Right cardiac atrium (tissue), 5 donors: ENCODE measurements around the gene TRIML2. TPM values are rescaled to one million over a fixed set of nuclear protein-coding genes. Genes with fewer than 3 reads are reported as not detected.

Source experiments
- ATAC-seq, 2 donors: fragments of 200-7000 bp; cut with Tn5 transposase; one replicate each; pipeline versions ENCODE4 v1.8.0 to v1.9.1; 2020; ENCODE audit warnings: moderate library complexity in 2 of 2, mild to moderate bottlenecking in 1 of 2
- DNase-seq, 3 donors: peaks; one replicate each; pipeline ENCODE4 v3.0.0-alpha.2; 2020
- H3K27ac ChIP-seq: one replicate; pipeline ENCODE4 v1.5.1; 2013; ENCODE audit warnings: mild to moderate bottlenecking, low read length, control low read depth, moderate library complexity
- H3K27me3 ChIP-seq: one replicate; pipeline ENCODE4 v1.6.1; 2013; ENCODE audit not compliant: control insufficient read depth, insufficient read depth
- H3K4me1 ChIP-seq: one replicate; pipeline ENCODE4 v1.6.1; 2013; ENCODE audit warnings: low read length; ENCODE audit not compliant: control insufficient read depth, insufficient read depth
- H3K4me3 ChIP-seq: one replicate; pipeline ENCODE4 v1.5.1; 2013; ENCODE audit warnings: low read length, control low read depth
- H3K9me3 ChIP-seq: one replicate; pipeline ENCODE4 v1.6.1; 2013; ENCODE audit warnings: low read length; ENCODE audit not compliant: control insufficient read depth
- WGBS: extraction: QIAGEN DNeasy Blood & Tissue Kit; methylation state at CpG from one replicate; pipeline ENCODE4 v1.1.7; 2013; 5-methylcytosine and 5-hydroxymethylcytosine counted together
- intact Hi-C, 4 donors: fragments of 100-400 bp; cut with DNase I; formaldehyde crosslinking; loops; one replicate each; pipeline versions ENCODE4 v1.11.0 to v1.14.0; 2022 to 2023
- polyA plus RNA-seq: library from polyadenylated mRNA; stranded (reverse); fragments of 200-250 nt; gene quantifications from one replicate; pipeline ENCODE4 v1.2.3, GENCODE V29; 2013
- total RNA-seq, 4 donors: library from RNA; stranded (reverse); fragmentation: NEBNext Ultra II Directional; extraction: Animal tissue kit (Norgen Biotek cat#: 25700); gene quantifications; one replicate each; pipeline ENCODE4 v1.2.1, GENCODE V29; 2021
- donor health status: healthy with polysubstance abuse.
- donor health status: DM: no; HTN: yes; CAD: no.
- donor health status: DM: no; HTN: no; CAD: no.
- donor health status: DM: no; HTN: yes; CAD: no; lungs with severe emphysema.
- donor health status: DM: yes; HTN: yes; CAD: no.

The TRIML2 gene
- total and polyA plus RNA-seq, 5 donors, result not detected

DNA sequence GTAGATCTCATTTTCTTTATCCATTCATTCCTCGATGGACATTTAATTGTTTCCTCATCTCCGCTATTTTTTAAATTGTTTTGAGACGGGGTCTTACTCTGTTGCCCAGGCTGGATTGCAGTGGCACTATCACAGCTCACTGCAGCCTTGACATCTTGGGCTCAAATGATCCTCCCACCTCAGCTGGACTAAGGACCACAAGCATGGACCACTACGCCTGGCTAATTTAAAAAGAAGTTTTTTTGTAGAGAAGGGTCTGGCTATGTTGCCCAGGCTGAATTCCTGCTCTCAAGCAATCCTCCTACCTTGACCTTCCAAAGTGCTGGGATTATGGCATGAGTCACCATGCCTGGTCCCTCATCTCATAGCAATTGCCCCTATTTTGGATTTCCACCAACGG lies 22.8 kb upstream of the TRIML2 start:
- peaks cover 3% of the 10 kb centered on the region for H3K27me3 ChIP-seq
- H3K4me3 ChIP-seq, result no peak overlapping the region
- no peaks in the 10 kb centered on the region for H3K9me3 ChIP-seq
- intact Hi-C loops, result no loop called here
- no peak overlapping the region for H3K27ac ChIP-seq
- WGBS, result 78% methylated on average over 5 of the region's 5 CpGs
- H3K4me1 ChIP-seq, result no peaks in the 10 kb centered on the region
- no peak for ATAC-seq
- DNase-seq, result no peak

DNA sequence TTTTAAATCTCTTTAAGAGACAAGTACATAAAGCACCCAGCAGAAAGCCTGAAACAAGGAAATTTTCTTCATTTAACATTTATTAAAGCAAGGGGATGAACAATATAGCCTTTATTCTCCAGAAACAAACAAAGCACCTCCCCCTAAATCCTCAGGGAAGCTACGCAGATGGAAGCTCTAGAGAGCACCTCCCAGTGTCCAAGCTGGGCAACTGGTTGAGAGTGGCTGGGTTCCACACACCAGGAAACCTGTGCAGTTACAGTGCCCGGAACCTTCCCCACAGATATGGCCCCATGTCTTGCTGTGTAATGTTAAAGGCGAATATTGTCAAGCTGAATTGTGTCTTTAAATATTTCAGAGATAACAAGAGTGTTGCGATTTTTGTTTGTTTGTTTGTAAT lies 21.0 kb upstream of the TRIML2 start:
- DNase-seq (no peak), ATAC-seq (no peak)
- H3K27ac ChIP-seq, result no peak overlapping the region
- no peaks in the 10 kb centered on the region for H3K9me3 ChIP-seq
- H3K27me3 ChIP-seq, result no peaks in the 10 kb centered on the region
- H3K4me1 ChIP-seq, result no peaks in the 10 kb centered on the region
- H3K4me3 ChIP-seq, result no peak overlapping the region
- intact Hi-C loops, result no loop called here
- WGBS, result 81% methylated on average over 4 of the region's 4 CpGs

DNA sequence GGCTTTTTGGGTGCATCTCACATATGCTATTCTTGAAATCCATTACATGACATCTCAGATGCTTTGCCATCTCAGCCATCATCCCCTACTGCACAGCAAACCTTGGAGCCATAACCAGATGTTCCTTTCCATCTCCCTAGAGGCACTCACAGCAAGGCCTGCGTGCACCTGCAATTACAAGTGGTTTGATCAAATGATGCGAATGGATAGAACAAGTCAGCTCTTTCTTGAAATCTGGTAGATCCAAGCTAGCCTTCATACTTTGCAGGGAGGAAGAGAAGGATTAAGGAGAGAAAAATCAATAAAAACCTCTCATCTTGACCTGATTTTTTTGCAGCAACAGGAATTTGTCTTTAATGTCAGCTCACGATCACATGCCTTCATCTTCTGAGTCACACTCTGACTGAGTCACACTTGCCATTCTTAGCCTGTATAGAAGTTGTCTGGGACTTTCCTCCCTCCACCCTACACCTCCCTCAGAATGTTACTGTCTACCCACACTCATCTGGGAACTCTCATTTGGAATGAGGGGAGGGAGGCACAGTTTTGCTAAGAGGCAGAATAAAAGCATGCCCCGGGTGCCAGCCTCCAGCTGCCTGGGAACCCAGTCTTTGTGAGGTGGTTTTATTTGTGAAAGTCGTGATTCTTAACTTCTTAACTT lies 17.9 kb upstream of the TRIML2 start:
- ATAC-seq, result no peak
- H3K4me1 ChIP-seq, result no peaks in the 10 kb centered on the region

DNA sequence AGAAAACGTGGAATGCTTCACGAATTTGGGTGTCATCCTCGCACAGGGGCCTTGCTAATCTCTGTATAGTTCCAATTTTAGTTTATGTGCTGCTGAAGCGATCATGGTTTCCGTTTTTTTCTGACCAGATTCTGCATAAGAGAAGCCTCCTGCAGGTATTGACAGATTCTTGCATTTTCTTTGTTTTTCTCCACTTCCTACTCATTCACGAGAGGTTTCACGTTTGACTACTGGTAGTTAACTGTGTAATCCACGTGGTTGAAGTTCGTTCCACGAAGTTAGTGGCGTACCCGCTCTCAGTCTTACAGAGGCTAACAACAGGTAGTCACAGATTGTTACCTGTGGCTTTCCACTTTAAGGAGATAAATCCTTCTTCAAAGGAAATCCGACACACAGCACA lies 12.1 kb upstream of the TRIML2 start:
- intact Hi-C loops, result no loop called here
- Histone ChIP-seq H3K9me3 (no peaks in the 10 kb centered on the region), H3K4me1 (no peaks in the 10 kb centered on the region), H3K27me3 (no peaks in the 10 kb centered on the region), H3K4me3 (no peak overlapping the region), H3K27ac (no peak overlapping the region)
- WGBS, result 58% methylated on average over 13 of the region's 13 CpGs
- DNase-seq (no peak), ATAC-seq (no peak)

More for the DNA sequence above, 17.9 kb upstream of the TRIML2 start:
- no peak for DNase-seq
- intact Hi-C loops, result no loop called here
- no peaks in the 10 kb centered on the region for H3K27me3 ChIP-seq
- H3K4me3 ChIP-seq, result no peak overlapping the region
- WGBS, result 65% methylated on average over 5 of the region's 5 CpGs
- H3K27ac ChIP-seq, result no peak overlapping the region
- H3K9me3 ChIP-seq, result no peaks in the 10 kb centered on the region

DNA sequence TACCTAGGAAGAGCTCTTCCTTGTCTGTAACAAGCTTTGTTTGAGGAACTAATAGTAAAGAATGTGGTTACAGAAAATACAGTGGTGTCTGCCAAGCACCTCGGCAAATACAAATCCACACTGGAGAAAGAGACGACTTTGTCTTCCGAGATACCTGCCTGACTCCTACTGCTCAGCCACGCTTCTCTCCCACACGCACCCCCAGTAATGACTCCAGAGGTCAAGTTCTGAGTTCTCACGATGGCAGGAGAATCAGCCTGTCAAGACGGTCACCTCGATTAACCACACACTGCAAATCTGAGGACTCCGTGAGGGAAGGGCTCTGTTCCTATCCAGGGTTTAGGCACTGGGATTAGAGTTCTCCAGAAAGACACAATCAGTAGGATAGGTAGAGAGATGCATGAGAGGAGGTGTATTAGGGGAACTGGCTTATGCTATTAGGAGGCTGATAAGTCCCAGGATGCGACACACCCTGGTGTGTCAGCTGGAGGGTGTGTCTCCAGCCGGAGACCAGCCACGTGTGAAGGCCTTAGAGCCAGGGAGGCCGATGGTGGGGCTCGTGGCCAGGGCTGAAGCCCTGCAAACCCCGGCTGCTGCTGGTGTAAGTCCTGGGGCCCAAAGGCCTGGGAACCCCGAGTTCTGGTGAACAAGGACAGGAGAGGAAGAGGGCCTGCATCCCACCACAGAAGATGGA lies 8.4 kb upstream of the TRIML2 start:
- 84% methylated on average over 16 of the region's 16 CpGs for WGBS
- intact Hi-C loops, result no loop called here
- DNase-seq (no peak), ATAC-seq (no peak)
- Histone ChIP-seq H3K4me1 (no peaks in the 10 kb centered on the region), H3K27ac (no peak overlapping the region), H3K27me3 (no peaks in the 10 kb centered on the region), H3K4me3 (no peak overlapping the region), H3K9me3 (no peaks in the 10 kb centered on the region)

DNA sequence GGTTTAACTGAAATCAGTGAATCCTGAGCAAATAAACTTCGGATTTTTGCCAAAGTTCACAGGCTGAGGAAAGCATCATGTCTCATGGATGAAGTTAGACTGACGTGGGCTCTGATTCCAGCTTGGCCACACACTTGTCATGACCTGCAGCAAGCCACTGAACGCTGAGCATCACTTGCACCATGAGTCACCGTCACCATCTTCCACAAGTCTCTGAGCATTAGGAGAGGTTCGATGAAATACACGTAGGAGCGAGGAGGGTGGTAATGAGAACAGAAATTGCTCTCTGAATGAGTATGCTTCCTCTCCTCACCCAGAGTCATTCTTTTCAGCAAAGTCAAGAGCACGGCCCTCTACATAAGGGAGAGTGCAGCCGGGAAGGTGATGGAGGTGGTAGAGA lies 3.8 kb upstream of the TRIML2 start:
- ATAC-seq (no peak), DNase-seq (no peak)
- H3K27me3 ChIP-seq, result no peaks in the 10 kb centered on the region
- WGBS, result 88% methylated on average over 9 of the region's 9 CpGs
- H3K9me3 ChIP-seq, result no peaks in the 10 kb centered on the region
- intact Hi-C loops, result no loop called here
- no peak overlapping the region for H3K4me3 ChIP-seq
- H3K27ac ChIP-seq, result no peak overlapping the region
- no peaks in the 10 kb centered on the region for H3K4me1 ChIP-seq

DNA sequence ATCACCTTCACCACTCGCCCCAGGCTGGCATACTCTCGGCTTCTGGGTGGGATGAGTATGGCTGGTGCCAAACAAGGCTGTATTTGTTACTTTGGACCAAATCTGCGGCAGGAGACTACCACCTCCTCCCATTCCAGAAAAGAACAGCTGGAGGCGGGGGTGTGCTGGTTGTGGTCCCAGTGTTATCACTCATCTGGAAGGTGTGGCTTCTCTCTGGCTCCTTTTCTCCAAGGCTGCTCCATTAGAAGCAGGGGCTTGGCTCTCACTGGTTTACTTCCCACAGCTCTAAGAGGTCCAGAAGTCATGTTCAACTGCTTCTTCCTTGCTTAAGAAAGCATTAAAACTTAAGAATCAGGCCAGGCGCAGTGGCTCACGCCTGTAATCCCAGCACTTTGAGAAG lies 2.6 kb upstream of the TRIML2 start:
- H3K27ac ChIP-seq, result no peak overlapping the region
- no peak overlapping the region for H3K4me3 ChIP-seq
- DNase-seq, result no peak
- WGBS, result 82% methylated on average over 6 of the region's 6 CpGs
- no peaks in the 10 kb centered on the region for H3K9me3 ChIP-seq
- no peaks in the 10 kb centered on the region for H3K4me1 ChIP-seq
- H3K27me3 ChIP-seq, result no peaks in the 10 kb centered on the region
- intact Hi-C loops, result no loop called here
- ATAC-seq, result no peak

DNA sequence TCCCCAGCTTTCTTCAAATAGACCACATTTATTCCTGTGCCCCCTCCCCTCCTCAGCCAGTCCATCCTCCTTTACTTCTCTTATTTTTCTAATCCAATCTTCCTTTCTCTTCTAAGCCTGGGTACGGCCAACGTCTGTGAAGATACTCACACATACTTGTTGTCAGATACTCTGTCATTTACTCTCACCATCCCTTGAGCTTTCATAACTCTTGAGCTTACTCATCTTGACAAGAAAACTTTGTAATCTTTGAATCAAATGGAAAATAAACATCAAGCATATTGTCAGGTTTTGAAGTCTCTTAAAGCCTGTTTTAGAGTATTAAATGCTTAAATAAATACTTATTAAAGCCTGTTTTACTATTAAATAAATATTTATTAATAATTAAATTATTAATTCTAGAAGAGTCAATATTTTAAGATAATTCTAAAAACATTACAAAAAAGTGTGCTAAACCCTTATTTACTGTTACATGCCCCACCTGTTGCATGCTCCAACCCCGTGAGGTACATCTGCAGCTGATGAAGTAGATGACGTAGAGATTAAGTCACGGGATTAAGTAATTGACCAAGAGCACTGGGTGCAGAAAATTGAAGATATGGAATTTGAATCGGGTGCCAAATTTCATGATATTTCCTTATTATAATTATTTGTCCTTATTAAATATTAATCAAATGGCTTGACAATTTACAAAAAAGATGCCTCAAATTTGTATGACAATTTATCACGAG lies 1.5 kb upstream of the TRIML2 start:
- H3K27me3 ChIP-seq, result no peaks in the 10 kb centered on the region
- no peaks in the 10 kb centered on the region for H3K9me3 ChIP-seq
- H3K4me1 ChIP-seq, result no peaks in the 10 kb centered on the region
- WGBS, result 64% methylated on average over 7 of the region's 7 CpGs
- intact Hi-C loops, result no loop called here
- H3K4me3 ChIP-seq, result no peak overlapping the region
- no peak for DNase-seq
- no peak for ATAC-seq
- no peak overlapping the region for H3K27ac ChIP-seq

DNA sequence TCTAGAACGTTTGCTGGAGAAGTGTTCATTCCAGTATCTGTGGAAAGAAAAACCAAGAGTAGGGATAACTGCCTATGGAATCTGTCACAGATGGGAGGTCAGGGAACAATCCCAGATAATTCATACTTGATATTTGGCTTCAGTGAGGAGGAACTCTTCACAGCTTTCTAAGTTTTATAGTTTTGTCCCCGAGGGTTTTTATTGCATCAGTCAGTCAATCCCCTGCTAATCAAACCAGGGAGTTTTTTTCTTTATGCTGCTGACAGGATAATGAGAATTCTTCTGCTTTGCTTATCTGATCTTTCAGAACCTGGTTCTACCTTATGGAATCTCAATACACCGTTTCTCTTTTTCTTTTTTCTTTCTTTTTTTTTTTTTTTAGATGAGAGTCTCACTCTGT lies 633 bp upstream of the TRIML2 start:
- Histone ChIP-seq H3K4me1 (no peaks in the 10 kb centered on the region), H3K4me3 (no peak overlapping the region), H3K27ac (no peak overlapping the region), H3K27me3 (no peaks in the 10 kb centered on the region), H3K9me3 (no peaks in the 10 kb centered on the region)
- intact Hi-C loops, result no loop called here
- WGBS, result 38% methylated on average over 3 of the region's 3 CpGs
- no peak for ATAC-seq
- no peak for DNase-seq

DNA sequence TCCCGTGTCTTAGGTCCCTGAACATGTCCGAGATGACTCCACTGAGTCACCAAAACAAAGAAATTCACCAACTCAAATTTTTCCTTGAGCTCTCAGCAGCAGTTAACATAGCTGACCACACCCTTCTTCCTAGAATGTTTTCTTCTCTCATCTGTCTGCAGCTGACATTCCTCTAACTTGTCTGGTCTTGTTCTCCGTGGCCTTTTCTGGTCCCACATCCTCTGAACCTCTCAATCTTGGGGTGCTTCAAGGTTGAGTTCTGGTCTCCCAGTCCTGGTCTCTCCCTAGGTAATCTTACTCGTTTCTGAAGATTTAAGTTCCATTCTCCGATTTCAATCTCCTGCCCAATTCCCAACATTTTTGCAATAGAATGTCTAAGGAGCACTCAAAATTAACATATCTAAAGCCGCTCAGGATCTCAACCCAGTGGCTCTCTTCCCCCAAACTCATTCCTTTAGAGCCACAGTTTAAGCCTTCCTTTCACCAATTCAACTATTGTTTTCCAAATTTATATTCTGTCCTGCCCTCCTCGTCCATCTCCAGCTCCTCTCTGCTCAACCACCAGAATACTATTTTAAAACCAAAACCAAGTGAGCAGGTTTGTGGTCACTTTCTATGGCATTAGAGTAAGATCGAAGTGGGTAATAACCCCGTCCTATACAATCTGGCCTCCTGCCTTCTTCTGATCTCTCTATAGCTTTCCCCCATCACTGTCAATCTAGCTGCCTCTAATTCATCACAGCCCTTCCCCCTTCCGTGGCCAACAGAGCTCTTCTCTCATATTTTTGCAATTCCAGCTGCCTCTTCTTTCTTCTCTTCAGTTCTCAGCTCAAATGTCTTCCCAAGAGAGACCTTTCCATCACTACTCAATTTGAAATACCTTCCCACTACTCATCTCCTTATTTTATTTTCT lies 1.2 kb downstream of the TRIML2 start:
- ATAC-seq (no peak), DNase-seq (no peak)
- WGBS, result 53% methylated on average over 10 of the region's 10 CpGs
- no peaks in the 10 kb centered on the region for H3K9me3 ChIP-seq
- H3K4me3 ChIP-seq, result no peak overlapping the region
- intact Hi-C loops, result no loop called here
- no peak overlapping the region for H3K27ac ChIP-seq
- H3K27me3 ChIP-seq, result no peaks in the 10 kb centered on the region
- no peaks in the 10 kb centered on the region for H3K4me1 ChIP-seq
